Measurements from ENCODE around the gene GTF3C5. TPM values are rescaled to one million over a fixed set of nuclear protein-coding genes. Genes with fewer than 3 reads are reported as not detected.
"Not testable (repeated sequence)": the region's sequence is repeated elsewhere in the genome, so short reads cannot be mapped to it uniquely, and the experiment has no call there.

GTF3C5 gene
- total RNA-seq, 1 donor from 2014 or later = 25.9 TPM

DNA sequence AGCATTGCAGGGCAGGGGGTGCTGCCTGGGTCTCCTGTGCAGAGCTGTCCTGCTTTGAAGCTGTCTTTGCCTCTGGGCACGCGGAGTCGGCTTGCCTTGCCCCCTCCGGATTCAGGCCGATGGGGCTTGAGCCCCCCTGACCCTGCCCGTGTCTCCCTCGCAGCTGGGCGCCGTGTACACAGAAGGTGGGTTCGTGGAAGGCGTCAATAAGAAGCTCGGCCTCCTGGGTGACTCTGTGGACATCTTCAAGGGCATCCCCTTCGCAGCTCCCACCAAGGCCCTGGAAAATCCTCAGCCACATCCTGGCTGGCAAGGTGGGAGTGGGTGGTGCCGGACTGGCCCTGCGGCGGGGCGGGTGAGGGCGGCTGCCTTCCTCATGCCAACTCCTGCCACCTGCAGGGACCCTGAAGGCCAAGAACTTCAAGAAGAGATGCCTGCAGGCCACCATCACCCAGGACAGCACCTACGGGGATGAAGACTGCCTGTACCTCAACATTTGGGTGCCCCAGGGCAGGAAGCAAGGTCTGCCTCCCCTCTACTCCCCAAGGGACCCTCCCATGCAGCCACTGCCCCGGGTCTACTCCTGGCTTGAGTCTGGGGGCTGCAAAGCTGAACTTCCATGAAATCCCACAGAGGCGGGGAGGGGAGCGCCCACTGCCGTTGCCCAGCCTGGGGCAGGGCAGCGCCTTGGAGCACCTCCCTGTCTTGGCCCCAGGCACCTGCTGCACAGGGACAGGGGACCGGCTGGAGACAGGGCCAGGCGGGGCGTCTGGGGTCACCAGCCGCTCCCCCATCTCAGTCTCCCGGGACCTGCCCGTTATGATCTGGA lies 33.7 kb downstream of the GTF3C5 start:
- no peak for TF ChIP-seq CTCF (IDR thresholded peaks at IDR 0.05)
- intact Hi-C loops (cut with DNase I) = no loop called here
- no peak for DNase-seq (ENCODE audit: low spot score in 2 of 2)
- no peak overlapping the region for H3K4me3 ChIP-seq
- H3K4me1 ChIP-seq = no peaks in the 10 kb centered on the region
- H3K9me3 ChIP-seq = no peaks in the 10 kb centered on the region
- peaks cover 0 to 5% of the 10 kb centered on the region in 2 donors for H3K36me3 ChIP-seq
- H3K27ac ChIP-seq = no peak overlapping the region
- no peaks in the 10 kb centered on the region for H3K27me3 ChIP-seq

- TF ChIP-seq CTCF (IDR thresholded peaks at IDR 0.05) = no peak
- Histone ChIP-seq H3K9me3 (no peaks in the 10 kb centered on the region), H3K4me3 (no peak overlapping the region), H3K27me3 (no peaks in the 10 kb centered on the region), H3K4me1 (no peaks in the 10 kb centered on the region), H3K36me3 (peaks cover 0 to 5% of the 10 kb centered on the region in 2 donors), H3K27ac (no peak overlapping the region)
- no peak for DNase-seq (ENCODE audit: low spot score in 2 of 2)
- intact Hi-C loops (cut with DNase I) = no loop called here
These were observed 34.2 kb downstream of the GTF3C5 start for GRCh38 chr9:133065070-133065388.

- Histone ChIP-seq H3K36me3 (peaks cover 0 to 5% of the 10 kb centered on the region in 2 donors), H3K27ac (no peak overlapping the region), H3K4me3 (no peak overlapping the region), H3K27me3 (no peaks in the 10 kb centered on the region), H3K4me1 (no peaks in the 10 kb centered on the region), H3K9me3 (no peaks in the 10 kb centered on the region)
- no peak for TF ChIP-seq CTCF (IDR thresholded peaks at IDR 0.05)
- intact Hi-C loops (cut with DNase I) = no loop called here
- DNase-seq (ENCODE audit: low spot score in 2 of 2) = no peak
These were observed 35.6 kb downstream of the GTF3C5 start for GRCh38 chr9:133066181-133066983.

- peaks cover 0 to 5% of the 10 kb centered on the region in 2 donors for H3K36me3 ChIP-seq
- no peak overlapping the region for H3K4me3 ChIP-seq
- DNase-seq (ENCODE audit: low spot score in 2 of 2) = no peak
- TF ChIP-seq CTCF (IDR thresholded peaks at IDR 0.05) = no peak
- H3K9me3 ChIP-seq = no peaks in the 10 kb centered on the region
- no peaks in the 10 kb centered on the region for H3K4me1 ChIP-seq
- no peaks in the 10 kb centered on the region for H3K27me3 ChIP-seq
- intact Hi-C loops (cut with DNase I) = no loop called here
- H3K27ac ChIP-seq = no peak overlapping the region
These were observed 36.2 kb downstream of the GTF3C5 start for GRCh38 chr9:133067006-133067405.

DNA sequence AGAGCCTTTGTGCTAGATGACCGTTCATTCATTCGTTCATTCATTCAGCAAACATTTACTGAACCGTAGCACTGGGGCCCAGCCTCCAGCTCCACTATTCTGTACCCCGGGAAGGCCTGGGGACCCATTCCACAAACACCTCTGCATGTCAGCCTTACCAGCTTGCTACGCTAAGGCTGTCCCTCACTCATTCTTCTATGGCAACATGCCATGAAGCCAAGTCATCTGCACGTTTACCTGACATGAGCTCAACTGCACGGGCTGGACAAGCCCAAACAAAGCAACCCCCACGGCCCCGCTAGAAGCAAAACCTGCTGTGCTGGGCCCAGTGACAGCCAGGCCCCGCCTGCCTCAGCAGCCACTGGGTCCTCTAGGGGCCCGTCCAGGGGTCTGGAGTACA lies 37.0 kb downstream of the GTF3C5 start:
- H3K36me3 ChIP-seq = peaks cover 0 to 5% of the 10 kb centered on the region in 2 donors
- H3K9me3 ChIP-seq = no peaks in the 10 kb centered on the region
- H3K27ac ChIP-seq = no peak overlapping the region
- H3K4me1 ChIP-seq = no peaks in the 10 kb centered on the region
- no peak for DNase-seq (ENCODE audit: low spot score in 2 of 2)
- no peaks in the 10 kb centered on the region for H3K27me3 ChIP-seq
- no peak overlapping the region for H3K4me3 ChIP-seq
- TF ChIP-seq CTCF (IDR thresholded peaks at IDR 0.05) = no peak
- intact Hi-C loops (cut with DNase I) = no loop called here

DNA sequence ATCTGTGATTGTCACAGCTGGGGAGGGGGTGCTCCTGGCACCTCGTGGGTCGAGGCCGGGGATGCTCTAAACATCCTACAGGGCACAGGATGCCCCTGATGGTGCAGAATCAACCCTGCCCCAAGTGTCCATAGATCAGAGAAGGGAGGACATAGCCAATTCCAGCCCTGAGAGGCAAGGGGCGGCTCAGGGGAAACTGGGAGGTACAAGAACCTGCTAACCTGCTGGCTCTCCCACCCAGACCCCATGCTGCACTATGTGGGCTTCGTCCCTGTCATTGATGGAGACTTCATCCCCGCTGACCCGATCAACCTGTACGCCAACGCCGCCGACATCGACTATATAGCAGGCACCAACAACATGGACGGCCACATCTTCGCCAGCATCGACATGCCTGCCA lies 37.6 kb downstream of the GTF3C5 start:
- H3K27me3 ChIP-seq; H3K4me1 ChIP-seq; H3K4me3 ChIP-seq; H3K27ac ChIP-seq; intact Hi-C loops (cut with DNase I); DNase-seq (ENCODE audit: low spot score in 2 of 2); H3K36me3 ChIP-seq; H3K9me3 ChIP-seq: not testable (repeated sequence)

DNA sequence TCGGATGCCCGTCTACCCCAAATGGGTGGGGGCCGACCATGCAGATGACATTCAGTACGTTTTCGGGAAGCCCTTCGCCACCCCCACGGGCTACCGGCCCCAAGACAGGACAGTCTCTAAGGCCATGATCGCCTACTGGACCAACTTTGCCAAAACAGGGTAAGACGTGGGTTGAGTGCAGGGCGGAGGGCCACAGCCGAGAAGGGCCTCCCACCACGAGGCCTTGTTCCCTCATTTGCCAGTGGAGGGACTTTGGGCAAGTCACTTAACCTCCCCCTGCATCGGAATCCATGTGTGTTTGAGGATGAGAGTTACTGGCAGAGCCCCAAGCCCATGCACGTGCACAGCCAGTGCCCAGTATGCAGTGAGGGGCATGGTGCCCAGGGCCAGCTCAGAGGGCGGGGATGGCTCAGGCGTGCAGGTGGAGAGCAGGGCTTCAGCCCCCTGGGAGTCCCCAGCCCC lies 39.7 kb downstream of the GTF3C5 start:
- intact Hi-C loops (cut with DNase I); H3K27me3 ChIP-seq; H3K27ac ChIP-seq; H3K9me3 ChIP-seq; DNase-seq (ENCODE audit: low spot score in 2 of 2); H3K4me1 ChIP-seq; H3K36me3 ChIP-seq; H3K4me3 ChIP-seq: not testable (repeated sequence)

- H3K27ac ChIP-seq; H3K27me3 ChIP-seq; H3K4me1 ChIP-seq; H3K9me3 ChIP-seq; H3K4me3 ChIP-seq; H3K36me3 ChIP-seq; intact Hi-C loops (cut with DNase I); DNase-seq (ENCODE audit: low spot score in 2 of 2): not testable (repeated sequence)
These were observed 40.2 kb downstream of the GTF3C5 start for GRCh38 chr9:133070985-133071384.

All from ascending aorta (tissue), 2 donors.